GM12873 (cell line): ENCODE results near the gene MAGI2.

Source experiments
- CTCF ChIP-seq: IDR thresholded peaks from 2 replicates; pipeline ENCODE4 v1.5.1; 2012; ENCODE audit warnings: low read depth, mild to moderate bottlenecking, moderate library complexity, low read length, control low read depth; ENCODE audit not compliant: insufficient read depth; ENCODE audit errors: missing control alignments

MAGI2 gene

GRCh38 chr7:78213402-78213801, 1240.1 kb downstream of the MAGI2 start:
- no peak for TF ChIP-seq CTCF

GRCh38 chr7:78212476-78213060, 1240.9 kb downstream of the MAGI2 start:
- no peak for TF ChIP-seq CTCF

GRCh38 chr7:78207269-78207668, 1246.2 kb downstream of the MAGI2 start:
- TF ChIP-seq CTCF = no peak

- no peak for TF ChIP-seq CTCF
Observed at GRCh38 chr7:78206769-78207168, 1246.7 kb downstream of the MAGI2 start.

- TF ChIP-seq CTCF = no peak
Observed at GRCh38 chr7:78203042-78203720, 1250.3 kb downstream of the MAGI2 start.

GRCh38 chr7:78198756-78199155, 1254.7 kb downstream of the MAGI2 start:
- no peak for TF ChIP-seq CTCF

- TF ChIP-seq CTCF = no peak
Observed at GRCh38 chr7:78197447-78197846, 1256.0 kb downstream of the MAGI2 start.
